K562 (cell line): ENCODE results near the gene DTX1. TPM values are rescaled to one million over a fixed set of nuclear protein-coding genes. Genes with fewer than 3 reads are reported as not detected.
A peak's percentile ranks its signal among the peaks of the same experiment; 100 is the strongest.

Experiments
- ATAC-seq: fragments of 200-7000 bp; cut with Tn5 transposase; 3 replicates; pipeline ENCODE4 v1.9.1; 2020; ENCODE audit warnings: moderate library complexity
- BruUV-seq: library from RNA; stranded (reverse); fragments of 400-500 nt; replicated peaks from 2 replicates; lab custom pipeline; 2021; lab: Mats Ljungman, UMichigan
- CTCF ChIA-PET: fragments of 300-600 bp; formaldehyde crosslinking; extraction: SDS; loops from one replicate; lab custom pipeline; 2021; ENCODE audit warnings: low intra/inter-chr PET ratio; lab: Yijun Ruan, JAX
- POLR2A ChIA-PET: fragments of 300-600, 350-650 bp; sonication (Branson Sonifier 250); formaldehyde crosslinking; extraction: SDS; loops from one replicate; lab custom pipeline; 2021; ENCODE audit warnings: antibody characterized with exemption, inconsistent platforms; lab: Yijun Ruan, JAX
- DNase-seq, 4 experiments: peaks; one replicate each; pipeline versions ENCODE4 v3.0.0 to v3.0.0-alpha.2; 2011 to 2018; ENCODE audit warnings: low spot score in 3 of 4, mixed read lengths in 3 of 4; ENCODE audit errors: extremely low read depth in 1 of 4
- FAIRE-seq: peaks from 2 replicates; lab custom pipeline; 2011; peaks lifted over from hg19 to GRCh38; lab: Jason Lieb, UNC
- H2AFZ ChIP-seq: 2 replicates; pipeline ENCODE4 v1.6.0; 2011; ENCODE audit warnings: low read depth, low read length, control low read depth, inconsistent platforms
- H3K27ac ChIP-seq: fragments of 200-600 bp; 3 replicates; pipeline ENCODE4 v1.8.0; 2011; ENCODE audit warnings: low read depth, mild to moderate bottlenecking, control low read depth, inconsistent platforms, low read length, moderate library complexity, mixed read lengths; ENCODE audit errors: extremely low read depth
- H3K27me3 ChIP-seq, 2 experiments: fragments of 300-600 bp in 1 of 2; 2 replicates in 1 of 2; 3 replicates in 1 of 2; pipeline versions ENCODE4 v1.6.0 to v1.8.0; 2011; ENCODE audit warnings: inconsistent platforms in 2 of 2, low read length in 2 of 2, mild to moderate bottlenecking in 1 of 2, mixed read lengths in 1 of 2, moderate library complexity in 1 of 2; ENCODE audit not compliant: control insufficient read depth in 2 of 2, insufficient read depth in 2 of 2
- H3K36me3 ChIP-seq: fragments of 300-600 bp; 3 replicates; pipeline ENCODE4 v1.8.0; 2011; ENCODE audit warnings: mild to moderate bottlenecking, low read length, inconsistent platforms; ENCODE audit not compliant: control insufficient read depth, insufficient read depth
- H3K4me1 ChIP-seq, 2 experiments: fragments of 200-600 bp in 1 of 2; replicated peaks in 1 of 2; 2 replicates in 1 of 2; 3 replicates in 1 of 2; pipeline versions ENCODE4 v1.5.1 to v1.8.0; 2011; ENCODE audit warnings: inconsistent platforms in 2 of 2, low read length in 2 of 2, mild to moderate bottlenecking in 1 of 2, mixed read lengths in 1 of 2, moderate library complexity in 1 of 2; ENCODE audit not compliant: control insufficient read depth in 2 of 2, insufficient read depth in 2 of 2
- H3K4me2 ChIP-seq: 2 replicates; pipeline ENCODE4 v1.6.1; 2011; ENCODE audit warnings: low read length, control low read depth, inconsistent platforms, mixed read lengths; ENCODE audit not compliant: insufficient read depth
- H3K4me3 ChIP-seq: fragments of 200-600 bp; sonication (generic), shearing (Covaris generic); 2 replicates; pipeline ENCODE4 v1.5.1; 2016; ENCODE audit warnings: control low read depth, inconsistent platforms
- H3K79me2 ChIP-seq: fragments of 200-600 bp; 3 replicates; pipeline ENCODE4 v1.8.0; 2011; ENCODE audit warnings: low read length, inconsistent platforms; ENCODE audit not compliant: control insufficient read depth, insufficient read depth
- H3K9ac ChIP-seq, 2 experiments: 2 replicates each; pipeline versions ENCODE4 v1.6.0 to v1.6.1; 2011; ENCODE audit warnings: low read depth in 2 of 2, low read length in 2 of 2, control low read depth in 1 of 2, inconsistent platforms in 1 of 2, mild to moderate bottlenecking in 1 of 2, mixed read lengths in 1 of 2; ENCODE audit not compliant: insufficient read depth in 1 of 2
- H3K9me1 ChIP-seq: one replicate; pipeline ENCODE4 v1.6.0; 2011; ENCODE audit warnings: inconsistent platforms, mild to moderate bottlenecking, low read length, moderate library complexity; ENCODE audit not compliant: control insufficient read depth, insufficient read depth
- H3K9me3 ChIP-seq: replicated peaks from 2 replicates; pipeline ENCODE4 v1.5.1; 2011; ENCODE audit warnings: low read depth, low read length, inconsistent platforms; ENCODE audit not compliant: control insufficient read depth, insufficient read depth
- H4K20me1 ChIP-seq: replicated peaks from 2 replicates; pipeline ENCODE4 v1.6.1; 2011; ENCODE audit warnings: low read length, inconsistent platforms, mixed read lengths; ENCODE audit not compliant: control insufficient read depth, insufficient read depth
- L3MBTL2 ChIP-seq: fragments of 450-650 bp; IDR thresholded peaks from 2 replicates; pipeline ENCODE4 v1.6.1; 2016; ENCODE audit warnings: mild to moderate bottlenecking, moderate library complexity
- PCBP2 ChIP-seq: fragments of 200-400 bp; formaldehyde crosslinking; IDR thresholded peaks from 2 replicates; pipeline ENCODE4 v1.6.1; 2018; ENCODE audit warnings: low read length, low read depth, mild to moderate bottlenecking, moderate library complexity; ENCODE audit not compliant: poor library complexity, severe bottlenecking
- ZNF24 ChIP-seq: fragments of 450-650 bp; IDR thresholded peaks from 2 replicates; pipeline ENCODE4 v1.6.1; 2016
- WGBS: fragments of 100-300 bp; shearing (Covaris generic); methylation state at CpG from one replicate; pipeline ENCODE4 v1.1.6; 2016; ENCODE audit warnings: low coverage, mixed read lengths; ENCODE audit not compliant: insufficient coverage; ENCODE audit errors: missing lambda C conversion rate; 5-methylcytosine and 5-hydroxymethylcytosine counted together
- in situ Hi-C: fragments of 300-500 bp; cut with MboI; formaldehyde crosslinking; loops from 4 replicates; pipeline ENCODE4 v1.15.0; 2018; ENCODE audit warnings: inconsistent platforms, mixed read lengths
- intact Hi-C: fragments of 100-400 bp; cut with micrococcal nuclease; formaldehyde crosslinking; loops from 2 replicates; pipeline ENCODE4 v1.14.2; 2022
- polyA plus RNA-seq, 8 experiments: library from polyadenylated mRNA; depleted of rRNA in 4 of 8; stranded (reverse) in 5 of 8; unstranded in 3 of 8; fragments of >200 nt; fragmentation: Nextera tagmentation in 2 of 8; fragmentation: Illumina TruSeq in 1 of 8; extraction: Ambion mirVana in 2 of 8; extraction: Trizol in 1 of 8; gene quantifications; 2 replicates each; pipeline versions ENCODE4 v1.2.1 to v1.2.3, GENCODE V29; 2011 to 2014; ENCODE audit warnings: inconsistent platforms in 1 of 8, missing spikeins in 1 of 8
- total RNA-seq, 7 experiments: library from RNA; depleted of rRNA in 6 of 7; stranded (reverse); fragments of >200 nt in 6 of 7; fragmentation: Illumina TruSeq in 2 of 7; extraction: Trizol in 2 of 7; gene quantifications; 2 replicates each; pipeline versions ENCODE4 v1.2.1 to v1.2.3, GENCODE V29; 2011 to 2021; ENCODE audit warnings: low replicate concordance in 1 of 7
- TF ChIP-seq, protein P1 (sequence below): sonication (generic); formaldehyde crosslinking; IDR thresholded peaks from 2 replicates; pipeline ENCODE4 v1.8.0; 2022; ENCODE audit warnings: missing genetic modification reagents, mild to moderate bottlenecking, moderate library complexity, borderline replicate concordance
- TF ChIP-seq, protein P2 (sequence below): fragments of 450-650 bp; IDR thresholded peaks from 2 replicates; pipeline ENCODE4 v1.6.1; 2016; ENCODE audit warnings: mild to moderate bottlenecking, moderate library complexity

Gene DTX1
- total and polyA plus RNA-seq, 9 of the 15 experiments (the other 6 are each of a cell fraction or from before 2014, with no cell fraction given), result not detected

DNA sequence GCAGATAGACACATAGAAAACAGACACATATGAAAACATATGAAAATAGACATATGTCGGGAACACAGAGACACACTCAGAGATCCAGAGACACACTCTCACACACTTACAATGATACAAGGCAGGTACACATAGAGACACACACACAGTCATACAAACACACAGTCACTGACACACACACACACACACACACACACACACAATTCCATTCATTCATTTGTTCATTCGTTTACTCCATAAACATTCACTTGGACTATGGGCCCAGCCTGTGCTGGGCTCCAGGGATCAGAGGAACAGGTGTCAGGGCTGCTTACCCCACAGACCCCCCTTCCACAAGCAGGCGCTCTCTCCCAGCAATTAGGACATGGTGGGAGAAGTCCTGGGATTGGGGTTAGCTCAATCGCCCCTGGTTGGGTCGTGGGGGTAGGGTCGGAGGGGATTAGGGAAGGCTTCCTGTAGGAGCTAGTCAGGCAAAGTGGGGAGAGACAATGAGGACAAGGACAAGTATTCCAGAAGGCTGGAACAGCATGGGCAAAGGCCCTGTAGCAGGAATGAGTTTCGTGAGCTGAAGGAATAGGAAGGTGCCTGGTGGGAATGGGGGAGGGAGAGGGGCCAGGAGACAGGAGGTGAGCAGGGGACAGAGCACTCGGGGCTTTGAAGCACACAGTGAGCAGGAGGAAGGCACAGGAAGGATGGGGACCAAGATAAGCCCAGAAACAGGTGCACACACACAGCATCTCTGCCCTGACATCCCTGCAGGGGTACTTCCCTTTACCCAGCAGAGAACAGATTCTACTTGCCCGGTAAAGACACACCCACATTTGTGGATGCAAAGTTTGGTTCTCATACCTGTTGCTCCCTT is 72.5 kb downstream of the DTX1 start:
- intact Hi-C loops, result no loop called here
- no peaks in the 10 kb centered on the region for H3K79me2 ChIP-seq
- in situ Hi-C loops, result no loop called here
- no peaks in the 10 kb centered on the region for H3K9me3 ChIP-seq
- no peaks in the 10 kb centered on the region for H3K9me1 ChIP-seq
- no TSS peak for BruUV-seq
- H3K27ac ChIP-seq, result no peak overlapping the region
- H3K27me3 ChIP-seq, result peaks cover 0 to 7% of the 10 kb centered on the region in 2 experiments; a peak in 2 of 5 replicates
- TF ChIP-seq, protein P1, sequence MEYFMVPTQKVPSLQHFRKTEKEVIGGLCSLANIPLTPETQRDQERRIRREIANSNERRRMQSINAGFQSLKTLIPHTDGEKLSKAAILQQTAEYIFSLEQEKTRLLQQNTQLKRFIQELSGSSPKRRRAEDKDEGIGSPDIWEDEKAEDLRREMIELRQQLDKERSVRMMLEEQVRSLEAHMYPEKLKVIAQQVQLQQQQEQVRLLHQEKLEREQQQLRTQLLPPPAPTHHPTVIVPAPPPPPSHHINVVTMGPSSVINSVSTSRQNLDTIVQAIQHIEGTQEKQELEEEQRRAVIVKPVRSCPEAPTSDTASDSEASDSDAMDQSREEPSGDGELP (CRISPR knock-in tag), result no peak
- TF ChIP-seq PCBP2 (no peak), L3MBTL2 (no peak), ZNF24 (peak; percentile 32; the same call in 1 of the 2 replicates)
- TF ChIP-seq, protein P2, sequence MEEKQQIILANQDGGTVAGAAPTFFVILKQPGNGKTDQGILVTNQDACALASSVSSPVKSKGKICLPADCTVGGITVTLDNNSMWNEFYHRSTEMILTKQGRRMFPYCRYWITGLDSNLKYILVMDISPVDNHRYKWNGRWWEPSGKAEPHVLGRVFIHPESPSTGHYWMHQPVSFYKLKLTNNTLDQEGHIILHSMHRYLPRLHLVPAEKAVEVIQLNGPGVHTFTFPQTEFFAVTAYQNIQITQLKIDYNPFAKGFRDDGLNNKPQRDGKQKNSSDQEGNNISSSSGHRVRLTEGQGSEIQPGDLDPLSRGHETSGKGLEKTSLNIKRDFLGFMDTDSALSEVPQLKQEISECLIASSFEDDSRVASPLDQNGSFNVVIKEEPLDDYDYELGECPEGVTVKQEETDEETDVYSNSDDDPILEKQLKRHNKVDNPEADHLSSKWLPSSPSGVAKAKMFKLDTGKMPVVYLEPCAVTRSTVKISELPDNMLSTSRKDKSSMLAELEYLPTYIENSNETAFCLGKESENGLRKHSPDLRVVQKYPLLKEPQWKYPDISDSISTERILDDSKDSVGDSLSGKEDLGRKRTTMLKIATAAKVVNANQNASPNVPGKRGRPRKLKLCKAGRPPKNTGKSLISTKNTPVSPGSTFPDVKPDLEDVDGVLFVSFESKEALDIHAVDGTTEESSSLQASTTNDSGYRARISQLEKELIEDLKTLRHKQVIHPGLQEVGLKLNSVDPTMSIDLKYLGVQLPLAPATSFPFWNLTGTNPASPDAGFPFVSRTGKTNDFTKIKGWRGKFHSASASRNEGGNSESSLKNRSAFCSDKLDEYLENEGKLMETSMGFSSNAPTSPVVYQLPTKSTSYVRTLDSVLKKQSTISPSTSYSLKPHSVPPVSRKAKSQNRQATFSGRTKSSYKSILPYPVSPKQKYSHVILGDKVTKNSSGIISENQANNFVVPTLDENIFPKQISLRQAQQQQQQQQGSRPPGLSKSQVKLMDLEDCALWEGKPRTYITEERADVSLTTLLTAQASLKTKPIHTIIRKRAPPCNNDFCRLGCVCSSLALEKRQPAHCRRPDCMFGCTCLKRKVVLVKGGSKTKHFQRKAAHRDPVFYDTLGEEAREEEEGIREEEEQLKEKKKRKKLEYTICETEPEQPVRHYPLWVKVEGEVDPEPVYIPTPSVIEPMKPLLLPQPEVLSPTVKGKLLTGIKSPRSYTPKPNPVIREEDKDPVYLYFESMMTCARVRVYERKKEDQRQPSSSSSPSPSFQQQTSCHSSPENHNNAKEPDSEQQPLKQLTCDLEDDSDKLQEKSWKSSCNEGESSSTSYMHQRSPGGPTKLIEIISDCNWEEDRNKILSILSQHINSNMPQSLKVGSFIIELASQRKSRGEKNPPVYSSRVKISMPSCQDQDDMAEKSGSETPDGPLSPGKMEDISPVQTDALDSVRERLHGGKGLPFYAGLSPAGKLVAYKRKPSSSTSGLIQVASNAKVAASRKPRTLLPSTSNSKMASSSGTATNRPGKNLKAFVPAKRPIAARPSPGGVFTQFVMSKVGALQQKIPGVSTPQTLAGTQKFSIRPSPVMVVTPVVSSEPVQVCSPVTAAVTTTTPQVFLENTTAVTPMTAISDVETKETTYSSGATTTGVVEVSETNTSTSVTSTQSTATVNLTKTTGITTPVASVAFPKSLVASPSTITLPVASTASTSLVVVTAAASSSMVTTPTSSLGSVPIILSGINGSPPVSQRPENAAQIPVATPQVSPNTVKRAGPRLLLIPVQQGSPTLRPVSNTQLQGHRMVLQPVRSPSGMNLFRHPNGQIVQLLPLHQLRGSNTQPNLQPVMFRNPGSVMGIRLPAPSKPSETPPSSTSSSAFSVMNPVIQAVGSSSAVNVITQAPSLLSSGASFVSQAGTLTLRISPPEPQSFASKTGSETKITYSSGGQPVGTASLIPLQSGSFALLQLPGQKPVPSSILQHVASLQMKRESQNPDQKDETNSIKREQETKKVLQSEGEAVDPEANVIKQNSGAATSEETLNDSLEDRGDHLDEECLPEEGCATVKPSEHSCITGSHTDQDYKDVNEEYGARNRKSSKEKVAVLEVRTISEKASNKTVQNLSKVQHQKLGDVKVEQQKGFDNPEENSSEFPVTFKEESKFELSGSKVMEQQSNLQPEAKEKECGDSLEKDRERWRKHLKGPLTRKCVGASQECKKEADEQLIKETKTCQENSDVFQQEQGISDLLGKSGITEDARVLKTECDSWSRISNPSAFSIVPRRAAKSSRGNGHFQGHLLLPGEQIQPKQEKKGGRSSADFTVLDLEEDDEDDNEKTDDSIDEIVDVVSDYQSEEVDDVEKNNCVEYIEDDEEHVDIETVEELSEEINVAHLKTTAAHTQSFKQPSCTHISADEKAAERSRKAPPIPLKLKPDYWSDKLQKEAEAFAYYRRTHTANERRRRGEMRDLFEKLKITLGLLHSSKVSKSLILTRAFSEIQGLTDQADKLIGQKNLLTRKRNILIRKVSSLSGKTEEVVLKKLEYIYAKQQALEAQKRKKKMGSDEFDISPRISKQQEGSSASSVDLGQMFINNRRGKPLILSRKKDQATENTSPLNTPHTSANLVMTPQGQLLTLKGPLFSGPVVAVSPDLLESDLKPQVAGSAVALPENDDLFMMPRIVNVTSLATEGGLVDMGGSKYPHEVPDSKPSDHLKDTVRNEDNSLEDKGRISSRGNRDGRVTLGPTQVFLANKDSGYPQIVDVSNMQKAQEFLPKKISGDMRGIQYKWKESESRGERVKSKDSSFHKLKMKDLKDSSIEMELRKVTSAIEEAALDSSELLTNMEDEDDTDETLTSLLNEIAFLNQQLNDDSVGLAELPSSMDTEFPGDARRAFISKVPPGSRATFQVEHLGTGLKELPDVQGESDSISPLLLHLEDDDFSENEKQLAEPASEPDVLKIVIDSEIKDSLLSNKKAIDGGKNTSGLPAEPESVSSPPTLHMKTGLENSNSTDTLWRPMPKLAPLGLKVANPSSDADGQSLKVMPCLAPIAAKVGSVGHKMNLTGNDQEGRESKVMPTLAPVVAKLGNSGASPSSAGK, result no peak
- no peak for FAIRE-seq
- ATAC-seq, result no peak
- H3K4me1 ChIP-seq, result peaks cover 0 to 14% of the 10 kb centered on the region in 2 experiments; a peak in 2 of 5 replicates
- H4K20me1 ChIP-seq, result no peaks in the 10 kb centered on the region
- H3K9ac ChIP-seq, result no peak overlapping the region
- POLR2A ChIA-PET, result interaction anchor here (1.0 kb wide), 1 partner anchor 12 kb away, joined by 5 read pairs; no protein-coding TSS in a partner anchor
- CTCF ChIA-PET, result no interaction called here
- 5% methylated on average over 9 of the region's 9 CpGs for WGBS
- H3K4me2 ChIP-seq, result no peak overlapping the region
- no peak overlapping the region for H3K4me3 ChIP-seq
- no peak overlapping the region for H2AFZ ChIP-seq
- no peaks in the 10 kb centered on the region for H3K36me3 ChIP-seq
- no peak for DNase-seq
